ENCODE measurements around the gene VPS29.
A peak's percentile ranks its signal among the peaks of the same experiment; 100 is the strongest.

Gene VPS29

DNA sequence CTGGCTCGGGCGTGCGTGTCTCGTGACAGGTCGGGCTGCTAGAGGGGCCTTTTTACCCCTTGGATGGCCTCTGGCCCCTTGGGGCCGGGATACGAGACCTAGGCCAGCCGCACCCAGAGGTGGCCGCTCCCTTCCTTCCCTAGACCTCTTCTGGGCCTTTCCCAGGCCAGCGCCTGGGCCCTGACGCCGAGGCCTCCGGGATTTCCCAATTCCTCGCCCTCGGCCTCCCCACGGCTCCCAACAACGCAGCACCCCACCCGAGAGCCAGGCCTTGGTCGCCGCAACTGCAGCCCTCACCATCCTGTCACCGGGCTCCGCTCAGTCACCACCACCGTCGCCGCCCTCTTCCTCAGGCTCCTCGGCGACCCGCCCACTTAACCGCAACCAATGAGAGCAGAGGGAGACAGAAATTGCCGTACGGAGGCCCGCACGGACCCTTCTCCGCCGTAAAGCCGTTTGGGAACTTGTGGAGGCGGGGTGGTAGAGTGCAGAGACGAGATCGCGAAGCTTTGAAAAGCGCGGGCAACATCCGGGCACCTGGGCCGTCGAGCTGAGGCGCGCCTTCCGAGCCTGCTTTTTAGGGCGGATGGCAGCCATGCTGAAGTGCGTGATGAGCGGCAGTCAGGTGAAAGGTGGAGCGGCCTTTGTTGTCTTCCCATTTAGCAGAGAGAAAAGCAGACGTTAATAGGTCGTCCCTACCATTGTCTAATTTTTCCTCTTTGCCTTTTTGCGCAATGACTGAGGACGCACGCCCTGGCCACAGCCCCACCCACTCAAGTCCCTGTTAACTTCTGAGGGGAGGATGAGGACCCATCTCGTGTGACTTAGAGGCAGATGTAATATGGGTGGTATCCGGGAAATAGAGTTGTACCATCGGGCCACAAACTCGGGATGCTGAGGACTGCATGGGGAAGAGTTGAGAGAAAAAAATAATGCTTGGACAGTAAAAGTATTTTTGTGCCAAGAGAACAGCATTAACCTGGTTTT, at the start of gene VPS29, which contains the start of gene RAD9B:
VPS29 (minus strand) TSS at position 360 of the 987 bp plus-strand sequence; CDS start at position 300, 60 bp downstream.
RAD9B (plus strand) TSS at position 580 of the 987 bp plus-strand sequence; CDS start at position 587, 7 bp downstream.
- DNase-seq (ENCODE audit: low read depth): peak; percentile 98

DNA sequence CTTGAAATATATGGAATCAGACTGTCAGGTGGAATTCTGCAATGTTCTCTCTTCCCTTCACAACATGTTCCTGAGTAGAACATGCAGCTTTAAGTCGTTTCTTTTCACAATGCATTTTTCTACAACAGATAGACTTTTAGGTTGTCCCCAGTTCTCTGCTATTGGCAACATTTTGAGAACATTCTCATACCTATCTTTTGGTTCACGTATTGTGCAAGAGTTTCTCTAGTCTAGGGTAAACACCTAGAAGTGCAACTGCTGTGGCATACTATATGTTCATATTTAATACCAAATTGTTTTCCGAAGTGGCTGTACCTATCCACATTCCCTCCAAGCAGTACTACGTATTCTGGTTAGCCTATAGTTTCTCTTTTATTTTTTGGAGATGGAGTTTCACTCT, 49.1 kb upstream of the VPS29 start:
- no peak for DNase-seq (ENCODE audit: low read depth)

DNA sequence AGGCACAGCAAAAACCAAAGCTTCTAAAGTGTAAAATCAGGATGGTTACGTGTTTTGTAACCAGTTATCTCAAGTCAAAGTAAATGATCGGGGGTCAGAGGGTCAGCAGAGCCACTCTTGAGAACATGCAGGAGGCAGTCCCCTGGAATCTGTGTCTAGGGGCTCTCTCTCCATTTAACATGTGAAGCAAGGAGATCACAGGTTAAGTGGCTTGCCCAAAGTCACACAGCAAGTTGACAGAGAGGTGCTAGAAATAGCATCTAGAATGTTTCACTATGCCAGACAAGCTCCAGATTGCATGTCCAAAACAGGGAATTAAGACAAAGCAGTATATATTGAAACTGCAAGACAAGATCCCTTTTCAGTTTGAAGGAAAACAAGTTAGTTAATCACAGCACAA, 47.8 kb upstream of the VPS29 start:
- DNase-seq (ENCODE audit: low read depth): no peak

DNA sequence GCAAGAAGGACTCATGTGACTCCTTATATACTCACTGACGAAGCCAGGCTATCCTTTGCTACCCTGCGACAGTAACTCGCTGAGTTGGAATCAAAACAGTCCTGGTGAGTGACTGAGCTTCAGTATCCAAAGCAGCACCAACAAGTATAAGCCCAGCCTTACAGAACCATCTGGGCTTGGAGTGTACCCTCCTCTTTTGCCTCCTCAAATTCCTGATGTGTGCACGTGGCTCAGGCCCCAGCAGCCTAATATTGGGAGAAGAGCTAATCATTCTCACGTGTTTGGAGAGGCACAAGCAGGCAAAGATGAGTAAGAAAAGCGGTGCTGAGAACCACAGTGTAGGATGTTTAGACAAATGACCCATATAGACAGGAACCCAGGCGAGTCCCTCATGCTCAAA, 46.8 kb upstream of the VPS29 start:
- DNase-seq (ENCODE audit: low read depth): no peak

DNA sequence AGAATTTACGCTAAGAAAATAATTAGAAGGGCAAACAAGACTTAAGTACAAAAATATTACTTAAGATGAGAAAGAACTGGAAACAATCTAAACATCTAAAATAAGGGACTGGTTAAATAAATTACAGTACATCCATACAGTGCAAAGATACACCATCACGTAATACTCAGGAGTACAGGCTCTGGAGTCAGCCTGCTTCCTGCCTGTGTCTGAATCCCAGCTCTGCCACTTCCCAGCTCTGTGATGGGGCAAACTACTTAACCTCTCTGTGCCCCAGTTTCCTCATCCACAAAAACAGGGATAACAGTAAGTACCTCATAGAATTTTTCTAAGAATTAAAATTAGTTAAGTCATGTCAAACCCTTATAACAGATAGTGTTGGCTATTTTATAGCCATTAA, 45.2 kb upstream of the VPS29 start:
- no peak for DNase-seq (ENCODE audit: low read depth)

DNA sequence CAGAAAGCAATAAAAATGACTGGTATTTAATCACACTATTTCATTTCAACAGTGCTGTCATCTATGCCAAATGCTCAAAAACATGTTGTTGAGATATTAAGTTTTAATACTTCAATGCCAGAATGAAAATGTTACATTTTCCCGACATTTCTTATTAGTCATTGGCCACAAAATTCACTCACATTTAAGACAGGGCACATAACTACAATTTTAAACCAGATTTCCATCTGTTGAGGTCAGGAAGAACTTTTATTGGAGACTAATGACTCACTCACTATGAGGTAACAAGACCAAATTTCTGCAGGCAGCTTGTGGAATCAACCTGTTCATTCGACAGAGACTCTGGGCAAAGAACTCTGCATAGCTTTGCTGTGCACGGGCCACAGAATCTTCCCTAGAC, 44.4 kb upstream of the VPS29 start:
- DNase-seq (ENCODE audit: low read depth): peak; percentile 94

DNA sequence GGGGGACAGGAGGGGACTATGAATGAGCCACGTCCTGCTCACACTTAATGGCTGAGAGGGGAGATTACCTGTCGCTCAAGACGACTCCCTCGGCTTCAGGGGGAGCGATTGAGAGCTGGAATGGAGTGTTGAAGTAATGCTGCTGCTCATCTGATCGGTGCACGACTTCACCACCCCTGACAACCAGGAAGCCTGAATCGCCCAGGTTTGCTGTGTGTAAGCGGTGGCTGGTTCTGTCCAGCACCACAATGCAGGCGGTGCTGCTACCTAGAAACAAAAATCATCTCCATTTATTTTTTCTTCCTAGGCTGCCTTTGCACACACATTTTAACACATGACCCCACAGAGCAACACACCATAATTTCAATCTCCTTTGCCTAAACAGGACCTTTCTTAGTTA, 43.9 kb upstream of the VPS29 start:
- peak; percentile 40 for DNase-seq (ENCODE audit: low read depth)

DNA sequence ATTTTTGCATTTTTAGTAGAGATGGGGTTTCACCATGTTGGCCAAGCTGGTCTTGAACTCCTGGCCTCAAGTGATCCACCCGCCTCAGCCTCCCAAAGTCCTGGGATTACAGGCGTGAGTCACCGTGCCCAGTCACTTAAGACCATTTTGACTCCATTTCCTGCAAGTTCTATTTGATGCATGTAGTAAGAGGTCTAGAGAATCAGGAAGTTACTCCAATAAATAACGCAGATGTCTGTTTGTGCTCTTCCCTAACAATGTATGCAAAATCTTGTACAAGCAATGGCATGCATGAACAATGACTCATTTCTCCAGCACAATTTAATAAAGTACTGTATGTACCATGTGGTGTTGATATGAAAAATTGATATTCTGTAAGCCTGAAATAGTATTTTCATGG, 43.3 kb upstream of the VPS29 start:
- peak; percentile 97 for DNase-seq (ENCODE audit: low read depth)

DNA sequence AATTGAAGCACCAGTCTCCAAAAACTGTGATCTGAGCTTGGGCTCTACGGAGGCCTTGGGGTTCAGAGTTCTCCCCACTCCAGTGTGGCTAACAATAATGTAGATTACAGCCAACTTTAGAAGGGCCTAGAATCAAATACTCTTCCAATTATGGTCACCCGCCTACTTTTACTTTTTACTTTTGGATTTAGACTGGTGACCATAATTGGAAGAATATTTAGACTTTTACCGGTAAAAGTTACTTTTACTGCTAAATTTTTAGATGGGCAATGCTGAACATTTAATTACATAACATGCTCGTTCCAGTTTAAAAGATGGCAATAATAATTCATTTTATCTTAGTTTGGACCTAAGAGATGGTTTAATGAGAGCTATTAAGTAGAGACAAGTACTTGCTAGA, 42.1 kb upstream of the VPS29 start:
- no peak for DNase-seq (ENCODE audit: low read depth)

DNA sequence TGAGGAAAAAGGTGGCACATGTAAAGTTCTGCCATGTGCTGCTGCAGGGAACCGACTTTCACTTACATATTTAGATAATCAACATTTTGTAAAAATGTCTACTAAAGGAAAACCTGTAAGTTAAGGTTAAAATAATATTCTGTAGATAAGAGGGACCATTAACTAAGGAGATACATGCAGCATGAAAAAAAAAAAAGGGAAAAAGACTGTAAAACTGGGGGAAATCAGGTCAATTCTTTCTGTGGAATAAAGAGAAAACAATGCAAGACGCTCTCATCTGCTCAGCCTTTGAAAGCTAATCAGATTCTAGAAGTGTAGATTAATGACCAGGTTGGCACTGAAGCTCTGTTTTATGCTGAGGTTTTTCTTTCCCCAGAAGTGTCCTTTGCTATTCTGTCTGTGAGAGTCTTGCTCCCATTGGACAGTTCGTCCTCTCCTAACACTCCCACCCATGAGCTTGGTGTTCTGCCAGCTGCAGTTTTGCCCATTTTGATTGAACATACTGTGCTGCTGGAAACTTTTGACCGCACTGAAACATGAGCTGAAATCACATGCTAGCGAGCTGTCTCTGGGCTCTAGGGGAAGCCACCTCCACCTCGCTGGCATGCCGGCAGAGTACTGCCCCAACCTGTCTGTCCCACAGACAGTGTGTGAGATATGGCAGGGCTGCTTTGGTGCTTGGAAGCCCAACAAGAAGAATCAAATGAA, 41.5 kb upstream of the VPS29 start:
- peak; percentile 95 for DNase-seq (ENCODE audit: low read depth)

DNA sequence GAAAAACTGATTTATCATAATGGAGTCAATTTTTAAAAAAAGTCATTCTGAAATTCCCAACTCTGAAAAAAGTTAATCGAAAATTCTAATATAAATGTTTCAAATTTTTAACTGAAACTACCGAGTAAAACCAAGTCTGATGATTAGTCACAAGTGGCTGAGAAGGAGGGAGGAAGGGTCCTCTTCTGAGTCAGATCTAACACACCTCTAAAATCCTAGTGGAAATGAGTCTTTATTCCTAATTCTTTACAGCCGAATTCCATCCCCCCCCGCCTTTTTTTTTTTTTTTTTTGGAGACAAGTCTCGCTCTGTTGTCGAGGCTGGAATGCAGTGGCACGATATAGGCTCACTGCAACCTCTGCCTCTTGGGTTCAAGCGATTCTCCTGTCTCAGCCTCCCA, 38.1 kb upstream of the VPS29 start:
- no peak for DNase-seq (ENCODE audit: low read depth)

DNA sequence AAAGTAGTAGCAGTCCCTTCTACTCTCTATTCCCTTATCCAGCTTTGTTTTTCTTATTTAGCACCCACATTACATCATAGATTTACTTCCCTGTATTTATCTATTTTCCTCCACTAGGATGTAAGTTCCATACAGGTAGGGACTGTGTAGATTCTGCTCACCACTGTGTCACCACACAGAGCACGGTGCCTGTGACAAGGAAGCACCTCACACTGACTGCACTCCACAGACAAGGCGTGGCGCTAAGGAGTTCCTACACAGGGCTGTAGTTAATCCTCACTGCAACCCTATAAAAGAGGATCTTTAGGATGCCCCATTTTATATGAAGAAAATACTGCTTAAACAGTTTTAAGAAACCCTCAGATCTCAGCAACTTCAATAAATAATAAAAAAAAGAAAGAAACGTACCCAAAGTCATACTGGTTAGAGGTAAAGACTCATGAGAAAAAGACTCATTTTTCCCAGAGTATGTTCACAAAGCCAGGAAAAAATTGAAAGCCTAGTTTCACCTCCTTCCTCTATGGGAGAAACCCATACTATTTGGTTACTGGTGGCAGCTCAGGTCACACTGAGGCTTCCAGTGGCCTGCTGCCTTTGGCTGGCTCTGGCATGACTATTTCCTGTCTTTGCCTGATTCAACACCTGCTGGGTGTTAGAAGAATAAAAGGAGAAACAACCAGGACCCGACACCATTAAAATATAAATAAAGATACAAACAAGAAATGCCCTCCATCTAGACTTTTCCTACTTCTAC, 37.1 kb upstream of the VPS29 start:
- no peak for DNase-seq (ENCODE audit: low read depth)

DNA sequence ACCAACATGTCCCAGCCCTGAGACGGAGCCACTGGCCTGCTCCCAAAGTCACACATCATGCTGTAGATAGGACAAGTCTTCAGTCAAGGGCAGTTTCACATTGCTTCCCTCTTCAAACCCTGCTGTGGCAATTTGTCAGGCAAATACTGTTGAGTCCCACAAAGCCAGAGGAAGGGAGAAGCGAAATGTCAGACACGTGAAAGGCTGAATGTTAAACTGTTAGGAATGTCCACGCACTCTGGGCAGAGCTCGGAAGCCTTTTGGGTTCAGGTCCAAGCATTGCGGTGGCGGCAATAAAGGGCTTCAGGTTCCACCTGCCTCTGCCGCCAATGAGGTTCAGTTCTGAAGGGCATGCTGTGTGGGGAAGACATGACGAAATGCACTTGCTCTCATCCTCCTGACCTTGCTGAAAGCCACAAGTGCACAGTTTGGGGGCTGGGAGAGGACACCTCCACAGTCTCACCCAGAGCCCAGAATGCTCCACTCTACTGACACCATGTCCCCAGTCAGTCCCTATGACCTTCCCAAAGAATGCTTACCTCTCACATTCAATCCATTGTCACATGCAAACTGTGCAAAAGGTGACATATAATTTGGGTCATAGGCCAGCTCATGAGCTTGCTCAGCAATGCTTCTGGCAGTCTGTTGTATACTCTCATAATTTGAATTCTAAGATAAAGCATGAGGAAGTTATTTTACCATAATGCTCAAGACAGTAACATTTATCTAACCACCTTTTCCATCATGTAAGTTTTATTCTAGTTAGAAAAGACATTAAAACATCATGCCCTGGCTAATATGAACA, 35.9 kb upstream of the VPS29 start:
- peak; percentile 69 for DNase-seq (ENCODE audit: low read depth)

DNA sequence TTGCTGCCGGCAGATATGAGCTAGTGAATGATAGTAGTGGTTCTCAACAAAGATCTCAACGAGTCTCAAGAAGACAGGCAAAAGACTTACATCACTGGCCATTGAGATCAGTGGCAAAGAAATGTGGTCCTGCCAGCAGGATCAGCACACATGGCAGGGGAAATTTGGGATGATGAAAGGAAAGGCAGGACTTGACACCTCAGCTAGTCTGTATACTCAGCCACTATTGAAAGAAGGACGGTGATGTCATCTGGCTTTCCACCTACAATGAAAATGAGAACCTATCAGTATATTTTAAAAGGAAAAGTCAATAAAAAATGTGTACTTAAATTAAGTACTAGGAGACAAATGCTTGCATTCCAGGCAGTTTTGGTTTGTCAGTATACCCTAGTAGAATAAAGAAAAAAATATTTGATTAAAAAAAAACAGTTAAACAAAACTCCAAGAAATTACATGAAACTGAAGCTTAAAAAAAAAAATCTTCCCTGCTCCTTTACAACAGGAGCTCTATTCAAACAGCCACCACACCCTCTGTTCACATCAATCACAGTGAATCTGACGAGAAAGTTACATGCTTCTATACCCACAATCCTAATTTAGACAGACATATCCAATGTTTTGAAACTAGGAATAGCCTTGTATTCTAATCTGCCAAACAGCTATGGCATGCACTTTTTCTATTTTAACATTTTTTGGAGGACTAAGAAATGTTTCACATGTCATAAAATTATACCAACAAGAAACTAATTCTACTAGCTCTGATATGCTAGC, 35.1 kb upstream of the VPS29 start:
- no peak for DNase-seq (ENCODE audit: low read depth)

DNA sequence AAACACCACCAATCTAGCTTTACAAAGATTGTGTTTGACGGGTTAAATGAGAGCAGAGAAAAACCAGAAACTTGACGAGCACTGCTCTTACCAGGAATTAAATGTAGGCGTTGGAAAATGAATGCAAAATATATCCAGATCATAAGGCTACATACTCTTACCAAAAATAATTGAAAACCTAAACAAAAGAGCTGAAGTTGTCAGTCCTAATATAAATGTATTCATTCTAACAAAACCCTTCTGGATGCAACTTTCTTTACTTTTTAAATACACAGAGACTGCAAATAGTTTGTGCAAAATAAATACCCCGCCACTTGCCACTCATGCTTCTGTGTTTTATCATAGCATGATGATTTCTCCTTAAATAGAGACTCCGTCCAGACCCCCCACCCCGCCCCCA, 32.9 kb upstream of the VPS29 start:
- no peak for DNase-seq (ENCODE audit: low read depth)

DNA sequence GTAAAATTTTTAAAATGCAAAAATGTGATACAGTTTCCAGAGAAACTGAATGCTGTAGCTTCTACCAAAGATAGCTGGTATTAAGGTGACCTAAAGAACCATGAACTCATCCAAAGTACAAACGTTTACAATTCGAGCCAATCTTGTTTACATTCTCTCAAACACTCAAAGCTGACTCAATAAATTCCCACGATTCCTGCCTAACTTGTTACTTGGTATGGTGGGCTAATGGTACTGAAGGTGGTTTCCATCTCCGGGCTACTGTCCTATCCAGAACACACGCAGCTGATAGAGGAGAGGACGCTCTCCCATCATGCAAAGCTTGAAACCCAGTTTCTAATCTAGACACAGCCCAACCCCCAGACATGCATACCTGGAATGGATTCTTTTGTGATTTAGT, 31.7 kb upstream of the VPS29 start:
- peak; percentile 71 for DNase-seq (ENCODE audit: low read depth)

DNA sequence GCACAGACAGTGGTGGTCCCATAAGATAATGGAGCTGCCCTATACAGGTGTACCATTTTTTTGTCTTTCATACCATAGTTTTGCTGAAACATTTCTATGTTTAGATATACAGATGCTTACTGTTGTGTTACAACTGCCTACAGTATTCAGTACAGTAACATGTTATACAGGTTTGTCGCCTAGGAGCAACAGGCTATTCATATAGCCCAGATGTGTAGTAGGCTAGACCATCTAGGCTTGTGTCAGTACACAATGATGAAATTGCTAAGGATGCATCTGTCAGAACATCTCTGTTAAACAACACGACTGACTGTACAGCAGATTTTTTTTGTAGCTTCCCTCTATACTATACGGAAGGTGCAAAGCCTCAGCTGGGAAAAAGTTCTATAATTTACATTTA, 30.7 kb upstream of the VPS29 start:
- DNase-seq (ENCODE audit: low read depth): no peak

DNA sequence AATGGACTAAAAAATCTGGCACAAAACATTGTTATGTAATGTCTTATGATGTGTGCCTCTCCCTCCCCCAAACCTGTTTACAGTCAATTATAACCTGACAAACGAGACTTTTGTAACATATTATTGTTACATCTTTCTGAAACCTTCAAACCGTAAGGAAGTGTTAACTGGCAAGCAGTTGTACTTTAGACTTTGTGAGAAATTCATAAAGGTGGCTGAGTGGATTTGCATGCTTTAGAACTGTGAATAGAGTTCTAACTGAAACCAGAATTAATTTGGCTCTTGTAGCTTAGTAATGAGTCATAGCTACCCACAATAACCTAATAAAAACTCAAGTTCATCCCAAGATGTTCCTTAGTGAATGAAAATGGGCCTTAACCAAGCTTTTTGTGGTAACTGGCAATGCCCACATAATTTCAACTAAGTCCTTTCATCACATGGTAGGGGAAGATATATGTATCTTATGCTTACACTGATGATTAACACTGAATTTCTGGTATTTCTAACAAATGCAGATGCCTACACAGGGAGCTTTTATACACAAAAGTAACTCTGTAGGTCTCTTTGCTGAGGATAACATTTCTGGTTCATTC, 29.9 kb upstream of the VPS29 start:
- peak; percentile 85 for DNase-seq (ENCODE audit: low read depth)

DNA sequence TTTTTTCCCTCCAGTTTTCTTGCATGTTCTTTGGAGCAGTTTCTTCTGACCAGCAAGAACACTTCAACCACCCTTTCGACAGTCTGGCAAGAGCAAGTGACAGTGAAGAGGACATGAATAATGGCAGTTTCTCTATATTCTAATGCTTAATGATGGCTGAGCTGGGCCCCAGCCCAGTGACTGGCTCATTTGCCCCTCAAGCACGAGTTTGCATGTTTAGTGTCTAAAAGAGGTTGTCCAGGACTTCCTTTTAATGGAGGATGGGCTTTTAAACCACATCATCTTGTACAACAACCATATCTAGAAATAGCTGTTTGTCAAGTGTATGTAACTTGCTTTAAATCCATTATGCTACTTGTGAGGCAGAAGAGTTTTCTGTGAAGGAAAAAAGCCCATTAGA, 28.6 kb upstream of the VPS29 start:
- DNase-seq (ENCODE audit: low read depth): no peak

DNA sequence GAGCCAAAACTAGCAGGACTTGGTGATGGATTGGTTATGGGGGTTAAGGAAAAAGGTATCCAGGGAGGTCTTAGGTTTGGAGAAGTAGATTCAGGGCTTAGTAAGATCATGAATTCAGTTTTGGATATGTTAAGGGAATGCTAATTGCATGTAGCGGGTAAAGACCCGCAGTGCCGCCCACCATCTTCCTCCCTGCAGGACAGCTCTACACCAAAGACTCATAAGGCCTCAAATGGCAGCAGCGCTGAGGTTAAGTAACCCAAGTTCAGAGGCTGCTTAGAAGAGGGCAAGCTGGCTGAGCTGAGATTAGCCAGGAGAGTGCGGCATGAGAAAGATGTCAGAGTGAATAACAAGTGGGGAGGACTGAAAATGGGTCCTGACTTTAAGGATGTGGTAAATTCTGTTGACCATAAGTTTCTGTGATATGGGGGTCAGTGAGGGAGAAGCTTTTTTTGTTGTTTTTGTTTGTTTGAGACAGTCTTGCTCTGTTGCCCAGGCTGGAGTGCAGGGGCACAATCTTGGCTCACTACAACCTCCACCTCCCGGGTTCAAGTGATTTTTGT, 26.4 kb upstream of the VPS29 start:
- DNase-seq (ENCODE audit: low read depth): no peak

Data from amniotic epithelial cell (primary cell).